SJSA1 (cell line): ENCODE data around the gene PCDHGA4. TPM values are rescaled to one million over a fixed set of nuclear protein-coding genes. Genes with fewer than 3 reads are reported as not detected.
"Not testable (repeated sequence)": the region's sequence is repeated elsewhere in the genome, so short reads cannot be mapped to it uniquely, and the experiment has no call there.

Source experiments
- DNase-seq, 2 experiments: peaks; one replicate each; pipeline ENCODE4 v3.0.0-alpha.2; 2015 to 2020; ENCODE audit warnings: low spot score in 2 of 2, low read depth in 1 of 2
- H3K27ac ChIP-seq: fragments of 250-450 bp; sonication (Bioruptor Pico); 2 replicates; pipeline ENCODE4 v1.5.1; 2020; ENCODE audit warnings: mild to moderate bottlenecking, moderate library complexity
- H3K27me3 ChIP-seq: fragments of 250-450 bp; sonication (Bioruptor Pico); replicated peaks from 2 replicates; pipeline ENCODE4 v1.5.1; 2020; ENCODE audit warnings: mild to moderate bottlenecking, moderate library complexity
- H3K36me3 ChIP-seq: fragments of 250-450 bp; sonication (Bioruptor Pico); 2 replicates; pipeline ENCODE4 v1.5.1; 2020; ENCODE audit warnings: mild to moderate bottlenecking
- H3K4me1 ChIP-seq: fragments of 250-450 bp; sonication (Bioruptor Pico); replicated peaks from 2 replicates; pipeline ENCODE4 v1.6.1; 2021; ENCODE audit warnings: mild to moderate bottlenecking
- H3K4me3 ChIP-seq: fragments of 250-450 bp; sonication (Bioruptor Pico); 2 replicates; pipeline ENCODE4 v1.5.1; 2020; ENCODE audit warnings: mild to moderate bottlenecking
- H3K9me3 ChIP-seq: fragments of 250-450 bp; sonication (Bioruptor Pico); replicated peaks from 2 replicates; pipeline ENCODE4 v1.5.1; 2020; ENCODE audit warnings: mild to moderate bottlenecking
- total RNA-seq: library from RNA; depleted of rRNA; stranded (reverse); fragments of >200 nt; shearing (Covaris generic); gene quantifications from 2 replicates; pipeline ENCODE4 v1.2.3, GENCODE V29; 2014

PCDHGA4 gene
- total RNA-seq, 1 experiment from 2014 or later = 1.7 TPM

DNA sequence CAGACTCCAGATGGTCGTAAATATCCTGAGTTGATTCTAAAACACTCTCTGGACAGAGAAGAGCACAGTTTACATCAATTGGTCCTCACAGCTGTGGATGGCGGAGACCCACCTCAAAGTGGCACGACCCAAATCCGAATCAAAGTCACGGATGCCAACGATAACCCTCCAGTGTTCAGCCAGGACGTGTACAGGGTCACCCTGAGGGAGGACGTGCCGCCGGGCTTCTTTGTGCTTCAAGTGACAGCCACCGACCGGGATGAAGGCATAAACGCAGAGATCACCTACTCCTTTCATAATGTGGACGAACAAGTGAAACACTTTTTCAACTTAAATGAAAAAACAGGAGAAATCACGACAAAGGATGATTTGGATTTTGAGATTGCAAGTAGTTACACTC is 5.9 kb downstream of the PCDHGA4 start:
- Histone ChIP-seq H3K4me3 (no peak overlapping the region), H3K9me3 (peaks cover 32% of the 10 kb centered on the region), H3K27me3 (no peaks in the 10 kb centered on the region), H3K27ac (no peak overlapping the region), H3K36me3 (no peaks in the 10 kb centered on the region), H3K4me1 (no peaks in the 10 kb centered on the region)
- no peak for DNase-seq

DNA sequence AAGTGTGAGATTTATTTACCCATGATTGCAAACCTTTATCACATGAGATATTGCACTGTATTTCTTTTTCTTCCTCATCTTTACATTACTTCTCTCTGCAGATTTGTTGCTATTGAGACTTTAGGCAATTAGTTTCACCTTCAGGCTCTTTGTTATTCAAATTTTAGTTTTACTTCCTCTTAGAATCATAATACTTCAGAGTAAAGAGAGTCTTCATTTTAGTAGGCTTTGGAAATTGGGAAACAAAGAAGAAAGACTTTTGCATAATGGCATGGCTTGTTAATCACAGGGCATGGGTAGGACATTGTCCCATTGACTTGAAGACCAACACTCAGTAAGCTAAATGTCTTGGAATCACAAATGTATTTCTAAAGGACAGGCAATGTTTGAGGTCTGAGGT is 7.9 kb downstream of the PCDHGA4 start:
- Histone ChIP-seq H3K27me3 (no peaks in the 10 kb centered on the region), H3K27ac (no peak overlapping the region), H3K4me3 (no peak overlapping the region), H3K4me1 (no peaks in the 10 kb centered on the region), H3K9me3 (peaks cover 32% of the 10 kb centered on the region), H3K36me3 (no peaks in the 10 kb centered on the region)
- DNase-seq = no peak

DNA sequence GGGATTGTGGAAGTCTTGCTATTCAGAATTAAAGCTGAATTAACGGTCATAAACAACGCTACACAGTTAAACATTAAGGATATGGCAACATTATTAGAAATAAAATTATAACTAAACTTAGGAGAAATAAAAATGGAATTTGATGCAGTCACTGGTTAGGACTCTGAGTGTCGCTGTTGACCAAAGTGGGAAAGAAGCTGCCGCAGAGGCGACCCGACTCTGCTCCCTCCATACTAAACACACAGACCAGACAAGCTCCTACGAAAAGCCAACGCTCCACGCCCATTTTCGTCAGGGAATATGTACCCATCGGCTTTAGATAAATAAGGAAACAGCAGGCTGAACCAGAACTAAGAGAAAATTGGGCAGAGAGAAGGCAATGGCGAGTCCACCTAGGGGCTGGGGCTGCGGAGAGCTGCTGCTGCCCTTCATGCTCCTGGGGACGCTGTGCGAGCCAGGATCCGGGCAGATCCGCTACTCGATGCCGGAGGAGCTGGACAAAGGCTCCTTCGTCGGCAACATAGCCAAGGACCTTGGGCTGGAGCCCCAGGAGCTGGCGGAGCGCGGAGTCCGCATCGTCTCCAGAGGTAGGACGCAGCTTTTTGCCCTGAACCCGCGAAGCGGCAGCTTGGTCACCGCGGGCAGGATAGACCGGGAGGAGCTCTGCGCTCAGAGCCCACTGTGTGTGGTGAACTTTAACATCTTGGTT is 9.3 kb downstream of the PCDHGA4 start, which contains the start of gene PCDHGA5:
Gene PCDHGA5, plus strand, starts transcription at position 211 of the 709 bp plus-strand sequence. Its CDS starts 169 bp downstream, at position 380.
- H3K4me3 ChIP-seq = no peak within 1 kb of the TSS
- H3K9me3 ChIP-seq = peaks cover 32% of the 10 kb centered on the region

DNA sequence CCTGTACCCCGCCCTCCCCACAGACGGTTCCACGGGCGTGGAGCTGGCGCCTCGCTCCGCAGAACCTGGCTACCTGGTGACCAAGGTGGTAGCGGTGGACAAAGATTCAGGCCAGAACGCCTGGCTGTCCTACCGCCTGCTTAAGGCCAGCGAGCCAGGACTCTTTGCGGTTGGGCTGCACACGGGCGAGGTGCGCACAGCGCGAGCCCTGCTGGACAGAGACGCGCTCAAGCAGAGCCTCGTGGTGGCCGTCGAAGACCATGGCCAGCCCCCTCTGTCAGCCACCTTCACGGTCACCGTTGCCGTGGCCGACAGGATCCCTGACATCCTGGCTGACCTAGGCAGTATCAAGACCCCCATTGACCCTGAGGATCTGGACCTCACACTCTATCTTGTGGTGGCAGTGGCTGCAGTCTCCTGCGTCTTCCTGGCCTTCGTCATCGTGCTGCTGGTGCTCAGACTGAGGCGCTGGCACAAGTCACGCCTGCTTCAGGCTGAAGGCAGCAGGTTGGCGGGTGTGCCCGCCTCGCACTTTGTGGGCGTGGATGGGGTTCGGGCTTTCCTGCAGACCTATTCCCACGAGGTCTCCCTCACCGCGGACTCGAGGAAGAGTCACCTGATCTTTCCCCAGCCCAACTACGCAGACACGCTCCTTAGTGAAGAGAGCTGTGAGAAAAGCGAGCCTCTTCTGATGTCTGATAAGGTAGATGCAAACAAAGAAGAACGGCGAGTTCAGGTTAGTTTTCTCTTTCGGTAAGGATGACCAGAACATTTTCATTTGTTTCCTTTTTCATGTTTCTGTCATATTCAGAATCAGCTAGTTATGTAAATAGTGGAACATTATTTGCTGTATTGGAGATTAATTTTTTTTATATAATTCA is 11.4 kb downstream of the PCDHGA4 start:
- H3K4me3 ChIP-seq = no peak overlapping the region
- H3K36me3 ChIP-seq = no peaks in the 10 kb centered on the region
- no peaks in the 10 kb centered on the region for H3K4me1 ChIP-seq
- no peak for DNase-seq
- no peaks in the 10 kb centered on the region for H3K27me3 ChIP-seq
- peaks cover 29% of the 10 kb centered on the region for H3K9me3 ChIP-seq
- H3K27ac ChIP-seq = no peak overlapping the region

More for the DNA sequence above, 9.3 kb downstream of the PCDHGA4 start, which contains the start of gene PCDHGA5:
- DNase-seq = no peak
- no peaks in the 10 kb centered on the region for H3K27me3 ChIP-seq
- H3K4me1 ChIP-seq = no peaks in the 10 kb centered on the region
- no peak within 1 kb of the TSS for H3K27ac ChIP-seq
- H3K36me3 ChIP-seq = no peaks in the 10 kb centered on the region

DNA sequence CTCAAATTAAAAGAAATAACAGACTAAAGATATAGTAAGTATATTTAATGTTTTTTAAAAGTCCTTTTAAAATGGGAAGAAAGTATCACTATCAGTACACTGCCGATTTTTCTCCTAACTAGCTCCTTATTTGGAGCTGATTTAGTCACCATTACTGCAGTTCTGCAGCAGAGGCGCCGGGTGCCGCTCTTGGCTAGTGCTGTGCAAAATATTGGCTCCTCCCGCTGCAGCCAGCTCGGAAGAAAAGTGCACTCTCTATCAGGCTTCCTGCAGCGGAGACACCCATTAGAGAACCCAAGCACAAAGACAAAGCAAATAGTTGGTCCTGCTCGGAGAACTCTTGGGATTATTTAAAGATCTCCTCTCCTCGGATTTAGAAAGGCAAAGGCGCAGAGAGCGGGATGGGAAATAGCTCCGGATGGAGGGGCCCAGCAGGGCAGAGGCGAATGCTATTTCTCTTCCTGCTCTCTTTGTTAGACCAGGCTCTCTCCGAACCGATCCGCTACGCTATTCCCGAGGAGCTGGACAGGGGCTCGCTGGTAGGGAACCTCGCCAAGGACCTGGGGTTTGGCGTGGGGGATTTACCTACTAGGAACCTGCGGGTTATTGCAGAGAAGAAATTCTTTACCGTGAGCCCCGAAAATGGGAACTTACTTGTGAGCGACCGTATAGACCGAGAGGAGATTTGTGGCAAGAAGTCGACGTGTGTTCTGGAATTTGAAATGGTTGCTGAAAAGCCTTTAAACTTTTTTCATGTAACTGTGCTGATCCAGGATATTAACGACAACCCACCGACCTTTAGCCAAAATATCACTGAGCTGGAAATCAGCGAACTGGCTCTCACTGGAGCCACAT is 15.4 kb downstream of the PCDHGA4 start, which contains the start of gene PCDHGB3:
Gene PCDHGB3, plus strand, starts transcription at position 249 of the 855 bp plus-strand sequence. Its CDS starts 153 bp downstream, at position 402.
- Histone ChIP-seq H3K4me1 (no peaks in the 10 kb centered on the region), H3K27me3 (no peaks in the 10 kb centered on the region), H3K9me3 (peaks cover 47% of the 10 kb centered on the region), H3K4me3 (no peak within 1 kb of the TSS), H3K27ac (no peak within 1 kb of the TSS), H3K36me3 (no peaks in the 10 kb centered on the region)
- no peak for DNase-seq

DNA sequence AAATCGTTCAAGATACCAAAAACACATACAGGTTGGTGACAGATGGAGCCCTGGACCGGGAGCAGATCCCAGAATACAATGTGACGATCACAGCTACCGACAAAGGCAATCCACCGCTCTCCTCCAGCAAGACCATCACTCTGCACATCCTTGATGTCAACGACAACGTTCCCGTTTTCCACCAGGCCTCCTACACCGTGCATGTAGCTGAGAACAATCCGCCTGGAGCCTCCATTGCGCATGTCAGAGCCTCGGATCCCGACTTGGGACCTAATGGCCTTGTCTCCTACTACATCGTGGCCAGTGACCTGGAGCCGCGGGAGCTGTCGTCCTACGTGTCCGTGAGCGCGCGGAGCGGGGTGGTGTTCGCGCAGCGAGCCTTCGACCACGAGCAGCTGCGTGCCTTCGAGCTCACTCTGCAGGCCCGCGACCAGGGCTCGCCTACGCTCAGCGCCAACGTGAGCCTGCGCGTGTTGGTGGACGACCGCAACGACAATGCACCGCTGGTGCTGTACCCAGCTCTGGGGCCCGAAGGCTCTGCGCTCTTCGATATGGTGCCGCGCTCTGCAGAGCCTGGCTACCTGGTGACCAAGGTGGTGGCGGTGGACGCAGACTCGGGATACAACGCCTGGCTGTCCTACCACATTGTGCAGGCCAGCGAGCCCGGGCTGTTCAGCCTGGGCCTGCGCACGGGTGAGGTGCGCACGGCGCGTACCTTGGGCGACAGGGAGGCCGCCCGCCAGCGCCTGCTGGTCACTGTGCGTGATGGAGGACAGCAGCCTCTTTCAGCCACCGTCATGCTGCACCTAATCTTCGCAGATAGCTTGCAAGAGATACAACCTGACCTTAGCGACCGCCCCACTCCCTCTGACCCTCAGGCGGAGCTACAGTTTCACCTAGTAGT is 17.0 kb downstream of the PCDHGA4 start:
- Histone ChIP-seq H3K4me1 (no peaks in the 10 kb centered on the region), H3K27me3 (no peaks in the 10 kb centered on the region), H3K27ac (no peak overlapping the region), H3K4me3 (no peak overlapping the region), H3K9me3 (peaks cover 39% of the 10 kb centered on the region), H3K36me3 (no peaks in the 10 kb centered on the region)
- no peak for DNase-seq

DNA sequence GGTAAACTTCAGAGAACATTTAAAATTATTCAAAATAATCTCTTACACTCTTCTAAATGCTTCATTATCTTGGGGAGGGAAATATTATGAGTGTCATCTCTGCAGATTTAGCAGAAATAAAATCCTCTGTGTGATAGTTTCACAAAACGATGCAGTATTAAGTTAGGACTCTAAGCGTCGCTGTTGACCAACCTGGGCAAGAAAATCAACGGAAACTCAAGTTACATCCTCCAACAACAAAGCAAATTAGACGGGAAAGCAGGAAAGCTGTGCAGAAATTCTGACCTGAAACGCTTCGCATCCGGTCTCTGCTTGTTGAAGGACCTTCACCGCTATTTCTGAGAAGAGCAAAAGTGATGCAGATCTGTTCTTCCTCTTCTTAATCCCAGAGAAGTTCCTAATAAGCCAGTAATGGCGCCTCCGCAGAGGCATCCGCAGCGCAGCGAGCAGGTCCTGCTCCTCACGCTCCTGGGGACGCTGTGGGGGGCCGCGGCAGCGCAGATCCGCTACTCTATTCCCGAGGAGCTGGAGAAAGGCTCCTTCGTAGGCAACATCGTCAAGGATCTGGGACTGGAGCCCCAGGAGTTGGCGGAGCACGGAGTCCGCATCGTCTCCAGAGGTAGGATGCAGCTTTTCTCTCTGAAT is 19.0 kb downstream of the PCDHGA4 start, which contains the start of gene PCDHGA6:
Gene PCDHGA6, plus strand, starts transcription at position 219 of the 645 bp plus-strand sequence. Its CDS starts 193 bp downstream, at position 412.
- no peaks in the 10 kb centered on the region for H3K27me3 ChIP-seq
- DNase-seq = no peak
- H3K27ac ChIP-seq = no peak within 1 kb of the TSS
- no peak within 1 kb of the TSS for H3K4me3 ChIP-seq
- H3K36me3 ChIP-seq = no peaks in the 10 kb centered on the region
- no peaks in the 10 kb centered on the region for H3K4me1 ChIP-seq
- peaks cover 39% of the 10 kb centered on the region for H3K9me3 ChIP-seq

DNA sequence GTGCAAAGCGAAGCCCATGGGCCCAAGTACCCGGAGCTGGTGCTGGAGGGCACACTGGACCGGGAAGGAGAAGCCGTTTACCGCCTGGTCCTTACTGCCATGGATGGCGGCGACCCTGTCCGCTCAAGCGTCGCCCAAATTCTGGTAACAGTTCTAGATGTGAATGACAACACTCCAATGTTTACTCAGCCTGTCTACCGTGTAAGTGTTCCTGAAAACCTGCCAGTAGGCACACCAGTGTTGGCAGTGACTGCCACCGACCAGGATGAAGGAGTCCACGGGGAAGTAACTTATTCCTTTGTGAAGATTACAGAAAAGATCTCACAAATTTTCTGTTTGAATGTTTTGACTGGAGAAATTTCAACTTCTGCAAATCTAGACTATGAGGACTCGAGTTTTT is 19.8 kb downstream of the PCDHGA4 start:
- H3K36me3 ChIP-seq = no peaks in the 10 kb centered on the region
- H3K4me3 ChIP-seq = no peak overlapping the region
- peaks cover 39% of the 10 kb centered on the region for H3K9me3 ChIP-seq
- DNase-seq = no peak
- H3K27me3 ChIP-seq = no peaks in the 10 kb centered on the region
- no peak overlapping the region for H3K27ac ChIP-seq
- no peaks in the 10 kb centered on the region for H3K4me1 ChIP-seq

DNA sequence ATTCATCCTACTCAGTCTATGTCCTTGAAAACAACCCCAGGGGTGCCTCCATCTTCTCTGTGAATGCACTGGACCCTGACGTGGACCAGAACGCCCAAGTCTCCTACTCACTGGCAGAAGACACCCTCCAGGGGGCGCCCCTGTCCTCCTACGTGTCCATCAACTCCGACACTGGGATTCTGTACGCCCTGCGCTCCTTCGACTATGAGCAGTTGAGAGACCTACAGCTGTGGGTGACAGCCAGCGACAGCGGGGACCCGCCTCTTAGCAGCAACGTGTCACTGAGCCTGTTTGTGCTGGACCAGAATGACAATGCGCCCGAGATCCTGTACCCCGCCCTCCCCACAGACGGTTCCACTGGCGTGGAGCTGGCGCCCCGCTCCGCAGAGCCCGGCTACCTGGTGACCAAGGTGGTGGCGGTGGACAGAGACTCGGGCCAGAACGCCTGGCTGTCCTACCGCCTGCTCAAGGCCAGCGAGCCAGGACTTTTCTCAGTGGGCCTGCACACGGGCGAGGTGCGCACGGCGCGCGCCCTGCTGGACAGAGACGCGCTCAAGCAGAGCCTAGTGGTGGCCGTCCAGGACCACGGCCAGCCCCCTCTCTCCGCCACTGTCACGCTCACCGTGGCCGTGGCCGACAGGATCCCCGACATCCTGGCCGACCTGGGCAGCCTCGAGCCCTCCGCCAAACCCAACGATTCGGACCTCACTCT is 20.8 kb downstream of the PCDHGA4 start:
- not testable (repeated sequence) for H3K36me3 ChIP-seq, H3K4me3 ChIP-seq, H3K27ac ChIP-seq, H3K4me1 ChIP-seq, H3K27me3 ChIP-seq
- DNase-seq = peak in 1 of 2 experiments; percentile 44
- H3K9me3 ChIP-seq = peaks cover 36% of the 10 kb centered on the region

DNA sequence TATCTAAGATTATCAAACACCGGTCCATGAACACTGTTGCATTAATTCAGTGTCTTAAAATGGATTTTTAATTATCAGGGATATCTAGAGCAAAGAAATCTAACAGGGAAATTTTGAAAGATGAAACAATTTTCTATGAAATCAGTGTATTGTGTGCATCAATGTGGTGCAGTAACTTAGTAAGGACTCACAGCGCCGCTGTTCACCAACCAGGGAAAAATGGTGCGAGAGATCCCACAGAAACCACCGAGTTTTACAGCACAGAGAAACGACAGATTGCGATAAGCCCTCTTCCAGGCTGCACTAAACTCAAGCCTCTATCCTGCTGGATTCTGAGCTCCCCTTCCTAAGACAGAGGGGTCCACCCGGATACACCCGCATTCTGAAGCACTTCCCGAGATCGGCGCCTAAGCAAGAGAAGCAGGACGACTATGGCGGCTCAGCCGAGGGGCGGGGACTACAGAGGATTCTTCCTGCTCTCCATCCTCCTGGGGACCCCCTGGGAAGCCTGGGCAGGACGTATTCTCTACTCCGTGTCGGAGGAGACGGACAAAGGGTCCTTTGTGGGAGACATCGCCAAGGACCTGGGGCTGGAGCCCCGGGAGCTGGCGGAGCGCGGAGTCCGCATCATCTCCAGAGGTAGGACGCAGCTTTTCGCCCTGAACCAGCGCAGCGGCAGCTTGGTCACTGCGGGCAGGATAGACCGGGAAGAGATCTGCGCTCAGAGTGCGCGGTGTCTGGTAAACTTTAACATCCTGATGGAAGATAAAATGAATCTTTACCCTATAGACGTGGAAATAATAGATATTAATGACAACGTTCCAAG is 27.9 kb downstream of the PCDHGA4 start, which contains the start of gene PCDHGA7:
Gene PCDHGA7, plus strand, starts transcription at position 274 of the 826 bp plus-strand sequence. Its CDS starts 158 bp downstream, at position 432.
- Histone ChIP-seq H3K27me3 (no peaks in the 10 kb centered on the region), H3K36me3 (no peaks in the 10 kb centered on the region), H3K4me1 (no peaks in the 10 kb centered on the region), H3K9me3 (peaks cover 29% of the 10 kb centered on the region), H3K27ac (no peak within 1 kb of the TSS), H3K4me3 (peak within 1 kb of the TSS; percentile 9; the same call in 1 of the 2 replicates)
- DNase-seq = no peak

DNA sequence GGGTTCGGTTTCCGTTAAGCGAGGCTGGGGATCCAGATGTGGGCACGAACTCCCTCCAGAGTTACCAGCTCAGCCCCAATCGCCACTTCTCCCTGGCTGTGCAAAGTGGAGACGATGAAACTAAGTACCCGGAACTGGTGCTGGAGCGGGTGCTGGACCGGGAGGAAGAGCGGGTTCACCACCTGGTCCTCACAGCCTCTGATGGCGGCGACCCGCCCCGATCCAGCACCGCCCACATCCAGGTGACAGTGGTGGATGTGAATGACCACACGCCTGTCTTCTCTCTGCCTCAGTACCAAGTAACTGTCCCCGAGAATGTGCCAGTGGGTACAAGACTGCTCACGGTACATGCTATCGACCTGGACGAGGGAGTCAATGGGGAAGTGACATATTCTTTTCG is 28.5 kb downstream of the PCDHGA4 start:
- H3K36me3 ChIP-seq = no peaks in the 10 kb centered on the region
- no peak overlapping the region for H3K4me3 ChIP-seq
- H3K9me3 ChIP-seq = peaks cover 31% of the 10 kb centered on the region
- no peaks in the 10 kb centered on the region for H3K27me3 ChIP-seq
- DNase-seq = no peak
- H3K4me1 ChIP-seq = no peaks in the 10 kb centered on the region
- no peak overlapping the region for H3K27ac ChIP-seq
